GM18526 (cell line): Measurements from ENCODE around the gene VSIG2.
A peak's percentile ranks its signal among the peaks of the same experiment; 100 is the strongest.

Experiments used
- POLR2A ChIP-seq: IDR thresholded peaks from 3 replicates; pipeline ENCODE4 v1.6.1; 2011; ENCODE audit not compliant: insufficient read length; ENCODE audit errors: extremely low read depth

Gene VSIG2

DNA sequence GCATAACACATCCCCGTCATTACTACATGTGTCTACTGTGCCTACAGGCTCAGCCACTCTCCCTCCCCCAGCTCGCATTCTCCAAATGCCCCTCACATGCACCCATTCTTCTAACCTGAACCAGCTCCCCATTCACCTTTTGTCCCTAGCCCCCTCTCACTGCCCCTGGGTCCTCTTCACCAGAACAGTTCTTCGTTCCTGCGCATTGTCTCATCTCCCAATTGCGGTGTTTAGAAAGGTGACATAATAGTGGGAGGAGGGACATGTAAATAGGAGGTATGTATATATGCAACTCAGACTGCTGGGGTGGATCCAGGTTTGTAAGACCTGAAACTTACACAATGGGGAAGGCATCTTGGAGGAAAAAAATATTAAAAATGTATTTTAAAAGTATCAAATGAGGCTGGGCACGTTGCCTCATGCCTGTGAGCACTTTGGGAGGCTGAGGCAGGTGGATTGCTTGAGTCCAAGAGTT is 4.7 kb upstream of the VSIG2 start:
- no peak for TF ChIP-seq POLR2A

DNA sequence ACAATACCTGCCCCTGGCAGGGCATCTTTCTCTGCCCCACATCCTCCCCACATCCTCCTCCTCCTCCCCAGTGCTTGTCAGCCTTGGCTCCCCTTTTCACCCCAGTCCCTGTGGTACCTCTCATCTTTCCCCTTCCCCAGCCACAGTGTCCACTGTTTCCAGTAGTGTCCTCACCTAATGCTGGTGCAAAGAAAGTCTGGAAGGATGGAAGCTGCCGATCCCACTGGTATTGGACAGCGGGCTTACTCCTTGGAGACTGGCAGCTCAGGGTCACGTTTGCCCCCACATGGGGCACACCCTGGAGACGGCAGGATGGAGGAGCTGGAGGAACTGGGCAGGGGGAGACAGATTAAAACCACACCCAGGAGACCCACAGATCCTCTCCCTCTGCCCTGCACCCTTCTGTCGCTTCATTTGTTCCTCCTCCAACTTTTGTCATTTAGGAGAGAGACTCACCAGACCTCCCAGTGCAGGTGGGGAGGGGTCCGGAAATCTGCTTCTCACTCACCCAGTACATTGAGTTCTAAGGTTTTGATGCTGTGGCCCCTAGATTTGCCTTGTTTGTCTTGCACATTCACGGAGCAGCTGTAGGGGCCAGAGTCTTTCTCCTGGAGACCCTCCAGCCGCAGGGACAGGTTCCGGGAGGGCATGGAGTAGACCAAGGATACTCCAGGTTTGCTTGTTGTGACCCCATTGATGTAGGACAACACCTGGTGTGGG is 4.1 kb upstream of the VSIG2 start:
- TF ChIP-seq POLR2A, result no peak

DNA sequence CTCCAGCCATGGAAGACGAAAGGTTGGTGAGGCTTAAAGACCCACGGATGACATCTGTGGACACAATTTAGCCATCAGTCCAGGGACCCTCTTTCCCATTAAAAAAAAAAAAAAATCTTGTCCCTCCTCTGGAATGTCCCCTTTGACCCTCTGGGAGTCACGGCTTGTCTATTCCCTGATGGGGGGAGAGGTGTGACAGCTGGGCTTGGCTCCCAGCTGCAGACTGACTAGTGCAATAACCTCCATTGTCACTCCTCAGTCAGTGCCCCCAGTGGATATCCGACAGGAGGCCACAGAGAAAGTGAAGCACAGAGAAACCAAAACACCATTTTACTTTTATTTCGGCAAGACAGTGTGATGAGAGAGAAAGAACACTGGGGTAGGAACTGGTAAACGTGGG is 2.7 kb upstream of the VSIG2 start:
- no peak for TF ChIP-seq POLR2A

DNA sequence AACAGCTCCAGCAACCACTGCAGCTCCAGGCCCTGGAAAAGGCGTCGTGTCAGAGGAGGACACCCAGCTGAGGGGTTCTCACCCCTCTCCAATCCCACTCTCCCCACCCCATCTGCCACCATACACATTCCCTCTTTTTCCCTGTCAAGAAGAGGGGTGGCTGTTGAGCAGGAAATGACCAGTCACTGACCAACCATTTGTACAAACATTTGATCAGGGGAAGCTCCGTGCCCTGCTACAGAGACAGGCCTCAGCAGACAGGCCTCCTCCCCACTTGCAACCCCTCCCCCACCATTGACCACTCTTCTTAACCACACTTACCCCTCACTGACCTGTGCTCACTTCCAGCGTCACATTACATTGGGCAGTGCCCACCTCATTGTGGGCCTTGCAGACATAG is 2.3 kb upstream of the VSIG2 start:
- no peak for TF ChIP-seq POLR2A

DNA sequence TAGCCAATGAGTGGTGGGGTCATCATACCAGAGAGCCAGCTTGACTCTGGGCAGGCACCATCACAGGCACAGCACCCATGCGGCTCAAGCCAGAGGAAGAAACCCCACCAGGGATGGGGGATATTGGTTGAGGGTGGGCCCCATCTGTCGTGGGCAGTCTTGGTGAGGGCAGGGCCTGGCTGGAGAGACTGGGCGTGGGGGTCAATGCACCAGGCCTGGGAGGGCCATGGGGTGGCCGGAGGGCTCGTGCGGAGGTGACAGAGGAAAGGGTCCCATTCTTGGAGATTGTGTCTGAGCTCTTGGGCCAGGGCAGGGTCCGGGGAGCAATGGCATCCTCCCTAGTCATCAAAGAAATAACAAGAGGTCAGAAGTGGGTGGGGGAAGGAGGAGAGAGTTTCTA is 1.6 kb upstream of the VSIG2 start:
- no peak for TF ChIP-seq POLR2A

DNA sequence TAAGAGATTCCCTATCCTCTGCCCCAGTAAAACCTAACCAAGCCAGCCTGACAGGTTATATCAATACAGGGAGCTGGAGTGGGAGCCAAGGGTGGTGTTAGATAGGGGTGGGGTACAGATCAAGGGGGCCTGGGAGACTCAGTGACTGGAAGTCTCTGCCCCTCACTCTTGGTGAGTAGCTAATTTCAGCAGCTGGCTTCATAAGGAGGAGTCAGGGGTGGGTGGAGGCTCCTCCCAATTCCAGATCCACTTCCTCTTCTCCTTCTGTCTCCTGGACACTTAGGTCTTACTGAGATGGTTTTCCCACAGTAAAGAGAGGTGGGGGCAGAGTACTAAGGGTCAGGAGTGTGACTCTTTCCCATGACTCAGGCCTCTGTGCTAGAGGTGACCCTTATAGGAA is 1.1 kb upstream of the VSIG2 start:
- no peak for TF ChIP-seq POLR2A

DNA sequence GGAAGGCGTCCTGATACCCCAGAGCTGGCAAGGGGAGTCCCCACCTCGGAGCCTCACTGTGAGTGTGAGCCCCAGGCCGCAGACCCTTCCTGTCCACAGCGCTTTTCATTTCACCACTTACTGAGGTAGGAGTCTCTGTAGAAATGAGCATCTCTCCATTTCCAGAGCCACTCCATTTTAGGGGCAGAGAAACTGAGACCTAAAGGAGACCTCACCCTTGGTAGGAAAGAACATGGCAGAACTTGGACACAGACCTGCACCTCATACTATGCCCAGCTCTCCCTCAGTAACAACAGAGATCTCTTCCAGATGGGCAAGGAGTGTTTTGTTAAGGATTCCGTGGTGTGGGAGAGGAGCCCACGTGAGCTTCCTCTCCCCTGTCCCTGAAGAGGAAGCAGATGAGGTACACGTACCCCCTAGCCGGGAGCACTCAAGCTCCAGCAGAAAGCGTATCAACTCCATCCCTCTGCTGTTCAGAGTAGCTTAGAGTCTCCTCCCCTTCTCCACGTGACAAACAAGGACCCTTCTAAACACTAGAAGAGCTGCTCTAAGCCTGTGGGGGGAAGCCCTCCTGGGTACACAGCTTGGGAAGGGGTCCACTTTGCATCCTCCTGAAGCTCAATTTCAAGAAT is 532 bp upstream of the VSIG2 start:
- TF ChIP-seq POLR2A, result no peak

DNA sequence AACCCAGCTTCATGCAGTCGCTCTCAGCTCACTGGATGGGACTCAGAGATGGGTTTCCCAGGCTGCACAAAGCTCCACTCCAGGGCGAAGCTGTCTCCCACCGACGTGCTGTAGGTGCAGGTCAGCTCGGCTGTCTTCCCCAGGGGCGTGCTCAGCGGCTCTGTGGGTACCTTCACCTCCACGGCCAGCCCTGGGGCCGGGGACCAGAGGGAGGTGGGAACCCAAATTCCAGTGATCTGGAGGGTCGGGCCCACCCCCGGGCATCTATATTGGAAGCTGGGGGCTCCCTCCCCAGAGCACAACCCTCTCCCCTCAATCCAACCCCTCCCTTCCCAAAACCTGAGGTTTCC is 689 bp downstream of the VSIG2 start:
- no peak for TF ChIP-seq POLR2A

DNA sequence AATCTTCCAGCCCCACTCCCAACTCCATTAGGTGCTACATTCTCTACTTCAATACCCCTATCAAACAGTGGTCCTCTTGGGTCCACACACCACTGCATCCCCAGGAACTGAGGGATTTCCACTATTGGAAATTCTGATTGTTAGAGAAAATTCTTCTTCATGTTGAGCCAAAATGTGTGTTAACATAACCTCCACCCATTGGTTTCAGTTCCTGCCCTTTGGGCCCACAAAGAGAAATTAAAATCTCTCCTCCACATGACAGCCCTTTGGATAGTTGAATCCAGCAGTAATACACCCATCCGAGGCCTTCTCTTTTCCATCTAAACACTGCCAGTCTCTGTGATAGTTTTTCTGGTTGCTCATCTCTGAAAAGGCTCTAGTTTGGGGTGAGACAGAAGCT is 2.1 kb downstream of the VSIG2 start:
- no peak for TF ChIP-seq POLR2A

DNA sequence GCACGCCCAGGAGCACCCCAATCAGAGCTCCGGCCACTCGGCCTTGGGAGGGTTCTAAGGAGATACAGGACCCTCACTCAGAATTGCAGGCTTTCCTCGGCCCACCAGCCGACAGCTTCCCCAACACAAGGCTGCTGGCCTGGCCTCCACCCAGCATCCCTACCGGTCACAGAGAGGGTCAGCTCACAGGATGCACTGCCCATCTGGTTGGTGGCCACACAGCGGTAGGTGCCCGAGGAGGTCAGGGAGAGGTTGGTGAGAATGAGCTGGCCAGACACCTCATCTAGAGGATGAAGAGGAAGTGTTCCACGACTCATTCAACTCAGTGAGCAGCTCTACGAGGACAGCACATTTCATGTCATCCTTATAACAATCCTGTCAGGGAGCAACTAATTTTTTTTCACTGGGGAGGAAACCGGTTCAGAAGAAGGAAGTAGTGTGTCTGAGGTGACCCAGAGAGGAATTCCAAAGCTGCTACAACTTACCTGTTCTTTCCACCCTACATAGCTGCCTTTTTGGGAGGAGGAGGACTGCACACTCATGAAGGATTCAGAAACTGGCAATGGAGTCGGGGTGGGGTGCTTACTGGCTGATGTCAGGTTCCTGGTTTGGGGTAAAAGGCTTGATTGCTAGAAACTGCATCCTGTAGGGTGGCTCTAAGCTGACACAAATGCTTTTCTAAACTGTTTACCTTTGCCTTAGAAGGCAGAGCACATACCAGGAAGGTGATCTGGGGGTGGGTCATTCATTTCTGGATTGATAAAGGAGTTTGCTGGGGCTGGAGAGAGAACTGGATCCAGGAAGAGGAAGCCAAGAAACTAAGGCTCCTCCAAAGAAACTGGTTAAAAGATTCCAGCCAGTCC is 3.3 kb downstream of the VSIG2 start:
- TF ChIP-seq POLR2A, result no peak

DNA sequence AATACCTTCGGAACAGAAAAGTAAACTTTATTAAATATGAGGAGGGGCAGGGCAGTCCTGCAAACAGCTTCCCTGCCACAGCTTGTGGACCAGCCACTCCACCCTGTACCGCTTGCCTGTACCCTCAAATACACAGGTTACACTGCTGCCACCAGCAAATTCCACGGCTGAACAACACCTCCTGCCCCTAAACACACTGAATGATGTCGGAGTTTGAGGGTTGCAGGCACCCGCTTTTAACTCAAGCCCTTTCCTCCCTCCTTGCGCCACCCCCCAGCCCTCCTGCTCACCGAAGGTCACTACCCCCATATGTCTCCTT is 4.0 kb downstream of the VSIG2 start:
- no peak for TF ChIP-seq POLR2A

DNA sequence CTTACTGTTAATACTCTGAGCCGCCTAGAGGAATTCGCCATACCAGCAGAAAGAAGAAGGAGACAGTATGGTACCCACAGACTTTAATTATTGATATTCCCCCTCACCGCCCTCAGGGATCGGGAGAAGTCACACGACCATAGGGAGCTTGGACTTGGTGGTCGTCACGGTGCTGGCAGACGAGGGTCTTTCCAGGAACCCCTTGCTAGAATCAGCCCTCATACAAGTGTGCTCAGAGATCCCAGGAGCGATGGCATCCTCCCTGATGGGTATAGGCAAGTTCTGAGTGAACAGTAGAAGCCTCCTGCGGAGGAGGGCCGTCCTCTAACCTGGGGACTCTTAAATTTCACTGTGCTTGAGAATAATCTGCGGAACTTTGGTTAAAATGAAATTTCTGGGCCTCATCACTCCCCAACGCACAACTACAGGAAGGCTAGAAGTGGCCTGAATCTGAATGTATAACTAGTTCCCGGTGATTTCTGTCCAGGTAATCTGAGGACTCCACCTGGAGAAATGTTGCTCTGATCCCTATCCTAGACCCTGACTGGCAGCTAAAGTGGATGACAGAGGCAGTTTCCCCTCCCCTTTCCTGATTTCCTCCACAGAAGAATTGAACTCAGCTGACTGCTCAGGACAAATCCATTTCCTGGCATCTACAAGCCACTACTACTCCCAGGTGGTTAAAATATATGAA is 4.5 kb downstream of the VSIG2 start:
- TF ChIP-seq POLR2A, result no peak

DNA sequence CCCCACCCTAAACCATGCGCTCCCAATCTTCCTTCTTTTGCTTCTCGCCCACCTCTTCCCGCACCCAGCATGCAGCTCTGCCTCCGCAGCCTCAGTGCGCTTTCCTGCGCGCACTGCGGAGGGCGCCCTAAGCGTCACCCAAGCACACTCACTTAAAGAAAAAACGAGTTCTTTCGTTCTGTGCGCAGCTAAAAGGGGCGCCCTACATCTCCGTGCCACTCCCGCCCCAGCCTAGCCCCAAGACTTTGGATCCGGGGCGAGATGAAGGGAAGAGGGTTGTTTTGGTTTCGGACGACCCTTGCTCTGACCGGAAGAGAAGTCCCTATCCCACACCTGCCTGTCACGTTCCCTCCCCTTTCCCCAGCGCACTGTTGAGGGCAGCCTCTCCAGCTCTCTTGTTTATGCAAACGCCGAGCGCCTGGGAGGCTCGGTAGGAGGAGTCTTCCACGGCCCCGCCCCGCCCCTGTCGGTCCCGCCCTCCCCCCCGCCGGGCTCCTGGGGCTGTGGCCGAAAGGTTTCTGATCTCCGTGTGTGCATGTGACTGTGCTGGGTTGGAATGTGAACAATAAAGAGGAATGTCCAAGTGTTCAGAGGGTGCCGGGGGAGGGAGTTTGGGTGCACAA is 5.3 kb downstream of the VSIG2 start:
- peak; percentile 65 for TF ChIP-seq POLR2A

DNA sequence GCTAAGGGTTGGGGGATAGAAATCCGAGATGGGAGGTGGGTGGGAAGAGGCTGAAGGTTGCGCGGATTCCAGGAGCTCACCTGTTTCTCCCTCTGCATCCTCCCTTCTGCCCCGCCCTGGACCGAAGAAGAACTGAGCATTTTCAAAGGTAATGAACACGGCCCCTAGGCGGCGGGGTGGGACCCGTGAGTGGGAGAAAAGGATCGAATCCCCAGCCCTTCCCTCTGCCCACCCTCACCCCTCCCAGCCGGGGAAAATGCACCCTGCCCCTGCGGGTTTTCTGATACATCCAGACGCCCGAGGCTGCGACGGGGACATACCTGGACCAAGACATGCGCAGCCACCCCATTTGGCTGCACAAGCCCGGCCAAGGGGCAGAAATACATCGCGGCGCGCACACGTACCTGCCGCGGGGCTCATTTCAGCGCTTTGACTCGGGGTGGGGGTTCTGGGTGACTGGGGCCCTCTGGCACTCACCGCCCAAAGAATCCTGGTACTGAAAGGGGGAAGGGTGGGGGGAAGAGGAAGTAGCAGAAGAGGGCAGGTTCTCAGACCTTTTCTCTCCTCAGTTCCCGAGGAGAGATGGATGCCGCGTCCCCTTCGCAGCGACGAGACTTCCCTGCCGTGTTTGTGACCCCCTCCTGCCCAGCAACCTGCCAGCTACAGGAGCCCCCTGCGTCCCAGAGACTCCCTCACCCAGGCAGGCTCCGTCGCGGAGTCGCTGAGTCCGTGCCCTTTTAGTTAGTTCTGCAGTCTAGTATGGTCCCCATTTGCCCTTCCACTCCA is 6.0 kb downstream of the VSIG2 start:
- TF ChIP-seq POLR2A, result no peak

DNA sequence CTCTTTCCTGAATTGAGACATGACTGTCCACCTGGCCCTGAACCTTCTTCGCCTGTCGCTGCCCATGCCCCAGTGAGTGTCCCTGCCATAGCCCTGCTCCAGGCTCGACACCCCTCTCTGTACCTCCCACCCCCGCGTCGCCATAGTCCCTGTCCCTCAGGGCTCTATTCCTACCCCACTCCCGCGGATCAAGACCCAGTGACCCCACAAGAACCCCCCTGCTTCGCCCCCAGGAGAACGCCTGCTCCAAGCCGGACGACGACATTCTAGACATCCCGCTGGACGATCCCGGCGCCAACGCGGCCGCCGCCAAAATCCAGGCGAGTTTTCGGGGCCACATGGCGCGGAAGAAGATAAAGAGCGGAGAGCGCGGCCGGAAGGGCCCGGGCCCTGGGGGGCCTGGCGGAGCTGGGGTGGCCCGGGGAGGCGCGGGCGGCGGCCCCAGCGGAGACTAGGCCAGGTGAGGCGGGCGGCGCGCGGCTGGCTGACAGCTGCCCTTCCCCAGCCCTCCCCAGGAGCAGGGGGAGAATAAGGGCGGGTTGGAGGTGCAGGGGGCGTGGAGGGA is 6.7 kb downstream of the VSIG2 start:
- TF ChIP-seq POLR2A, result no peak

DNA sequence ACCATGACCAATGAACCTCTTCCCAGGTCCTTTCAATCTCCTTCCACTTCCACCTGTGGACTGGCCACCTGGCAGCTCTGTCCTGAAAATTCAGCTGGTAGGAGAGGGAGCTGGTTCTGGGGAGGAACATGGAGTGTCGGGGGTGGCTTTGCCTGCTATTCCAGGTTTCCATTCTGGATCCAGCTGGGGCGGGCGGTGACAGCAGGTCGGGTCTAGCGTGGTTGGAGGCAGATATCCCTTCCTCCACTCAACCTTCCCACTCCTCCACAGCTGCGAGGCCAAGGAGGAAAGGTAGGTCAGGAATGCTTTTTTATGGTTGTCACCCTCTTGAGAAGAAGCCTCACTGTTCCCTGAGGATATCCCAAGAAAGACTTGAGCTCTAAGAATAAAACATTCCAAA is 9.0 kb downstream of the VSIG2 start:
- TF ChIP-seq POLR2A, result no peak
